H1 (cell line): ENCODE data around the gene CMTM5.

ENCODE experiments used
- CREB1 ChIP-seq: IDR thresholded peaks from 2 replicates; pipeline ENCODE4 v1.6.1; 2012; ENCODE audit warnings: inconsistent platforms
- CTCF ChIP-seq, 3 experiments: IDR thresholded peaks; 1 replicate in 2 of 3; 2 replicates in 1 of 3; pipeline versions ENCODE4 v1.5.1 to v1.6.1; 2011; ENCODE audit warnings: low read length in 3 of 3, mild to moderate bottlenecking in 3 of 3, inconsistent platforms in 2 of 3, low read depth in 1 of 3, moderate library complexity in 1 of 3; ENCODE audit not compliant: insufficient read depth in 1 of 3; ENCODE audit errors: control extremely low read depth in 1 of 3
- EZH2 ChIP-seq: fragments of 200-600 bp; sonication (generic); IDR thresholded peaks from 2 replicates; pipeline ENCODE4 v1.7.1; 2012; ENCODE audit warnings: low read depth, mild to moderate bottlenecking, moderate library complexity, low read length, inconsistent platforms; ENCODE audit not compliant: severe bottlenecking
- JUN ChIP-seq: IDR thresholded peaks from 2 replicates; pipeline ENCODE4 v1.6.1; 2011; ENCODE audit warnings: low read depth, mild to moderate bottlenecking, improper control_type of control experiment, low read length
- JUND ChIP-seq: IDR thresholded peaks from 2 replicates; pipeline ENCODE4 v1.6.1; 2011; ENCODE audit warnings: mild to moderate bottlenecking, improper control_type of control experiment, low read length
- MAX ChIP-seq: IDR thresholded peaks from 2 replicates; pipeline ENCODE4 v1.6.1; 2012; ENCODE audit warnings: inconsistent platforms
- POLR2AphosphoS5 ChIP-seq: IDR thresholded peaks from 2 replicates; pipeline ENCODE4 v1.6.1; 2011; ENCODE audit warnings: low read depth, low read length
- RAD21 ChIP-seq, 2 experiments: IDR thresholded peaks in 1 of 2; conservative IDR thresholded peaks in 1 of 2; 2 replicates each; pipeline ENCODE4 v1.6.1; 2011; ENCODE audit warnings: low read depth in 2 of 2, low read length in 2 of 2, improper control_type of control experiment in 1 of 2, inconsistent platforms in 1 of 2, mild to moderate bottlenecking in 1 of 2, moderate library complexity in 1 of 2
- RFX5 ChIP-seq: IDR thresholded peaks from 2 replicates; pipeline ENCODE4 v1.6.1; 2011; ENCODE audit warnings: low read depth, low read length, improper control_type of control experiment, borderline replicate concordance
- TAF1 ChIP-seq: IDR thresholded peaks from 2 replicates; pipeline ENCODE4 v1.6.1; 2011; ENCODE audit warnings: mild to moderate bottlenecking, low read depth, low read length
- TEAD4 ChIP-seq: IDR thresholded peaks from 2 replicates; pipeline ENCODE4 v1.6.1; 2012; ENCODE audit warnings: low read depth, low read length, inconsistent platforms, mixed read lengths
- ZNF274 ChIP-seq: IDR thresholded peaks from 2 replicates; pipeline ENCODE4 v1.7.0; 2012; ENCODE audit warnings: low read length, borderline replicate concordance; ENCODE audit errors: extremely low read depth

- TF ChIP-seq CREB1 (no peak), CTCF (IDR thresholded peaks at IDR 0.05; ENCODE audit: control extremely low read depth in 1 of 3, insufficient read depth in 1 of 3, low read depth in 1 of 3, low read length in 3 of 3) (no peak), JUND (no peak), MAX (no peak), JUN (no peak), ZNF274 (no peak), TAF1 (no peak), TEAD4 (no peak), EZH2 (no peak), POLR2AphosphoS5 (no peak), RFX5 (no peak), RAD21 (IDR thresholded peaks at IDR 0.05 in 1 of 2, conservative IDR thresholded peaks at IDR 0.05 in 1 of 2; ENCODE audit: low read depth in 2 of 2, low read length in 2 of 2) (no peak)
Observed at GRCh38 chr14:23335623-23336022, 41.2 kb upstream of the CMTM5 start.
